GM10266 (cell line): Measurements from ENCODE around the gene TEAD2.

Experiments
- DNase-seq: peaks from one replicate; pipeline ENCODE4 v3.0.0; 2012; ENCODE audit errors: extremely low spot score
- CTCF ChIP-seq: IDR thresholded peaks from 2 replicates; pipeline ENCODE4 v1.5.1; 2012; ENCODE audit warnings: mild to moderate bottlenecking, low read depth; ENCODE audit not compliant: control insufficient read depth, insufficient read depth; ENCODE audit errors: missing control alignments

TEAD2 gene

GRCh38 chr19:49294401-49294800 lies 67.8 kb downstream of the TEAD2 start:
- no peak for DNase-seq
- no peak for TF ChIP-seq CTCF
